ENCODE measurements around the gene PLAA.

The PLAA gene

DNA sequence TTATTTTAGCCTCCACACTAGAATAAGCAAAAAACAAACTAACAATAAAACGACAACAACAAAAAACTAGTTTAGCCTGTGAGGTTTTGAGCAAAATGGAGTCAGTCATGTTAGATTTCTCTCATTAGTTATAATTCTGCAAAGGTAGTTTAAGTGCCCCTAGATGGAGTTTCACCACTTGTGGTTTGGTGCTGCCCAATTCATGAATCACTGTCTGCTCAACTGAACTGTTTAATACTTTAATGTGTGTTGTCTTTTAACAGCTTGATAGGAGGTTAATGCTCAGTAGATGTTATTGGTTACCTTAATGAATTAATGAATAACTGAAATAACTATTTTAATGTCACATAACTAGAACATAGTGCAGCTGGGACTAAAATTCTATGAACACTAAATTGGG, 3.5 kb upstream of the PLAA start:
- no peak for DNase-seq (ENCODE audit: low read depth)
- no peak for TF ChIP-seq CTCF (conservative IDR thresholded peaks at IDR 0.05; ENCODE audit: low read depth, low read length)
- no peak overlapping the region for H3K4me3 ChIP-seq (ENCODE audit: low read length)

DNA sequence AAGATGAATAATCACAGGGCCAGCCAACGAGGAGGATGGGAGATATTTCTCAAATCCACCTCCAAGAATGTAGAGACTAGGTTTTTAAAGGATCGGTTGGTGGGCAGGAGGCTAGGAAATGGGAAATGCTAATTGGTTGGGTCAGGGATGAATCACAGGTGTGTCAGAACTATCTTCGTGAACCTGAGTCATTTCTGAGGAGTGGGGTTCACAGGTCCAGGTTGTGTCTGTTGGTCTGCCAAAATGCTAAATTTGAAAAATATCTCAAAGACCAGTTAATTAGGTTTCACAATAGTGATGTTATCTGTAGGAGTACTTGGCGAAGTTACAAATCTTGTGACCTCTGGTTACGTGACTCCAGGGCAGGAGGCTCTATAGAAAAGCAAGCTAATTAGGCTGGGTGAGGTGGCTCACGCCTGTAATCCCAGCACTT, 2.6 kb upstream of the PLAA start:
- H3K4me3 ChIP-seq (ENCODE audit: low read length) = no peak overlapping the region
- peak; percentile 15 for DNase-seq (ENCODE audit: low read depth)
- TF ChIP-seq CTCF (conservative IDR thresholded peaks at IDR 0.05; ENCODE audit: low read depth, low read length) = no peak

- peak overlapping the region; percentile 95 for H3K4me3 ChIP-seq (ENCODE audit: low read length)
- no peak for TF ChIP-seq CTCF (conservative IDR thresholded peaks at IDR 0.05; ENCODE audit: low read depth, low read length)
- DNase-seq (ENCODE audit: low read depth) = no peak
These were observed 694 bp upstream of the PLAA start for GRCh38 chr9:26947736-26948135.

DNA sequence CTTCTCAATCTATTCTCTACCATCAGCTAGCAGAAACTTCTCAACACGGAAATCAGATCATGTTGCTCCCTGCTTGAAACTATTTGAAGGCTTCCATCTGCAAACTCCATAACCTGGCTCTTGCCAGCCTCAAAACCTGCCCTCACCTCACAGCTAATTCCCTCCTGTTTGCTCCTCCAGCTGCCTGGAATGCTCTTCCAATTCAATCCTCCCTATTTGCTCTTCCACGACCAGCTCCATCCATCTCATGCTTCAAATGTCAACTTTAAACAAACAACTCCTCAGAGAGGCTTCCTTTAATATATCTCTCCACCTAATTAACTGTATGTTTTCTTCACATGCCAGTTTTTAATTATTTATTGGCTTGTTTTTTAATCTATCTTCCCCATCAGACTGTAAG, 1.5 kb downstream of the PLAA start:
- peak overlapping the region; percentile 95 for H3K4me3 ChIP-seq (ENCODE audit: low read length)
- no peak for DNase-seq (ENCODE audit: low read depth)
- no peak for TF ChIP-seq CTCF (conservative IDR thresholded peaks at IDR 0.05; ENCODE audit: low read depth, low read length)

DNA sequence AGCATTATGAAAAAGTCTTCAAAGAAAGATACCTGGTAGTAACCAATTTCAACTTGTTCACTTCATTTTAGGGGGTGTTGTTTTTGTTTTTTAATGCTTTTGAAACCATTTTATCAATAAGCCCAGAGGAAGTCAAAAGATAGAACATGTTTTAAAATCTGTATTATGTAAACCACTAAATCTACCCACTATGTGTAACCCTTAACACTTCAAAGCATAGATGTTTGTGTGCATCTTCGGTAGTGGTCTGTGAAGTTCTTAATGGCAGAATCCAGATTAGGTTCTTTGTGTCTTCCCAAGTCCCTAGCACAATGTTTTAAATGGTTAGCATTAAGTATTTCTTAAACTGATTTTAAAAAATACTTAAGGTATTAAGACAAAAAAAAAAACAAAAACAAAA, 6.3 kb downstream of the PLAA start:
- DNase-seq (ENCODE audit: low read depth) = no peak
- H3K4me3 ChIP-seq (ENCODE audit: low read length) = no peak overlapping the region
- TF ChIP-seq CTCF (conservative IDR thresholded peaks at IDR 0.05; ENCODE audit: low read depth, low read length) = no peak

GRCh38 chr9:26939955-26940711, 6.9 kb downstream of the PLAA start:
- DNase-seq (ENCODE audit: low read depth) = no peak
- TF ChIP-seq CTCF (conservative IDR thresholded peaks at IDR 0.05; ENCODE audit: low read depth, low read length) = no peak
- H3K4me3 ChIP-seq (ENCODE audit: low read length) = no peak overlapping the region

GRCh38 chr9:26937816-26938371, 9.1 kb downstream of the PLAA start:
- no peak overlapping the region for H3K4me3 ChIP-seq (ENCODE audit: low read length)
- TF ChIP-seq CTCF (conservative IDR thresholded peaks at IDR 0.05; ENCODE audit: low read depth, low read length) = no peak
- DNase-seq (ENCODE audit: low read depth) = no peak
